Measurements from ENCODE around the gene GPR156.

GPR156 gene

DNA sequence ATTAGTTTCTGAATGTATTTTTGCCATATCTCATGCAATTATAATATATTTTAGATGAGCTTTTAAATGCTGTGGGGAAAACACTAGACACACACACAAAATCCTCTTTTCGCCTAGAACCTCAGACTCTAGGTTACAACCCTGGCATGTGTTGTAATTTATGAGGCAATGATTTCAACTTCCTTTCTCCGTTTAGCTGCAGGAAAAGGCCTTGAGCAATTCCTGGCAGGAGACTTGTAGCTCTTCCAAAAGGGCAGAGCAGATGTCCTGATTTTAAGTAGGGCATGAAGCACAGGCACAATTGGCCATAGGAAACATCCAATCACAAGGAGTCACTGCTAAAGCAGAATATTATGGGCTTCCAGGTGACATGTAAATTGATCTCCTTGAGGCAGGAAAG, 82.0 kb downstream of the GPR156 start:
- Histone ChIP-seq H3K27ac (ENCODE audit: poor library complexity, severe bottlenecking) (peak overlapping the region; percentile 21), H3K36me3 (ENCODE audit: low read depth) (no peaks in the 10 kb centered on the region), H3K4me3 (ENCODE audit: severe bottlenecking) (no peak overlapping the region), H3K9me3 (ENCODE audit: severe bottlenecking) (no peaks in the 10 kb centered on the region), H3K4me1 (ENCODE audit: insufficient read depth, poor library complexity, severe bottlenecking) (peaks cover 12% of the 10 kb centered on the region), H3K27me3 (ENCODE audit: insufficient read depth, poor library complexity, severe bottlenecking) (no peaks in the 10 kb centered on the region)
- TF ChIP-seq, protein P1, sequence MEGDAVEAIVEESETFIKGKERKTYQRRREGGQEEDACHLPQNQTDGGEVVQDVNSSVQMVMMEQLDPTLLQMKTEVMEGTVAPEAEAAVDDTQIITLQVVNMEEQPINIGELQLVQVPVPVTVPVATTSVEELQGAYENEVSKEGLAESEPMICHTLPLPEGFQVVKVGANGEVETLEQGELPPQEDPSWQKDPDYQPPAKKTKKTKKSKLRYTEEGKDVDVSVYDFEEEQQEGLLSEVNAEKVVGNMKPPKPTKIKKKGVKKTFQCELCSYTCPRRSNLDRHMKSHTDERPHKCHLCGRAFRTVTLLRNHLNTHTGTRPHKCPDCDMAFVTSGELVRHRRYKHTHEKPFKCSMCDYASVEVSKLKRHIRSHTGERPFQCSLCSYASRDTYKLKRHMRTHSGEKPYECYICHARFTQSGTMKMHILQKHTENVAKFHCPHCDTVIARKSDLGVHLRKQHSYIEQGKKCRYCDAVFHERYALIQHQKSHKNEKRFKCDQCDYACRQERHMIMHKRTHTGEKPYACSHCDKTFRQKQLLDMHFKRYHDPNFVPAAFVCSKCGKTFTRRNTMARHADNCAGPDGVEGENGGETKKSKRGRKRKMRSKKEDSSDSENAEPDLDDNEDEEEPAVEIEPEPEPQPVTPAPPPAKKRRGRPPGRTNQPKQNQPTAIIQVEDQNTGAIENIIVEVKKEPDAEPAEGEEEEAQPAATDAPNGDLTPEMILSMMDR (IDR thresholded peaks at IDR 0.05; ENCODE audit: poor library complexity, severe bottlenecking): no peak
- DNase-seq (ENCODE audit: low spot score): no peak
- ATAC-seq (ENCODE audit: low read depth): peak; percentile 71

DNA sequence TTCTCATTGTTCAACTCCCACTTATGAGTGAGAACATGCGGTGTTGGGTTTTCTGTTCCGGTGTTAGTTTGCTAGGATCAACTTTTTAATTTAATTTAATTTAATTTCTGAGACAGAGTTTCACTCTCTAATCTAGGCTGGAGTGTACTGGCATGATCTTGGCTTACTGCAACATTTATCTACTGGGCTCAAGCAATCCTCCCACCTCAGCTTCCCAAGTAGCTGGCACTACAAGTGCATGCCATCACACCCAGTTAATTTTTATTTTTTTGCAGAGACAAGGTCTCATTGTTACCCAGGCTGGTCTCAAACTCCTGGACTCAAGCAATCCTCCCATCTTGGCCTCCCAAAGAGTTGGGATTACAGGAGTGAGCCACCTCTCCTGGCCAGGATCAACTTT, 82.7 kb downstream of the GPR156 start:
- Histone ChIP-seq H3K4me1 (ENCODE audit: insufficient read depth, poor library complexity, severe bottlenecking) (peaks cover 12% of the 10 kb centered on the region), H3K36me3 (ENCODE audit: low read depth) (no peaks in the 10 kb centered on the region), H3K27me3 (ENCODE audit: insufficient read depth, poor library complexity, severe bottlenecking) (no peaks in the 10 kb centered on the region), H3K4me3 (ENCODE audit: severe bottlenecking) (no peak overlapping the region), H3K9me3 (ENCODE audit: severe bottlenecking) (no peaks in the 10 kb centered on the region), H3K27ac (ENCODE audit: poor library complexity, severe bottlenecking) (peak overlapping the region; percentile 21)
- DNase-seq (ENCODE audit: low spot score) (no peak), ATAC-seq (ENCODE audit: low read depth) (no peak)
- TF ChIP-seq, protein P1 (IDR thresholded peaks at IDR 0.05; ENCODE audit: poor library complexity, severe bottlenecking): no peak

DNA sequence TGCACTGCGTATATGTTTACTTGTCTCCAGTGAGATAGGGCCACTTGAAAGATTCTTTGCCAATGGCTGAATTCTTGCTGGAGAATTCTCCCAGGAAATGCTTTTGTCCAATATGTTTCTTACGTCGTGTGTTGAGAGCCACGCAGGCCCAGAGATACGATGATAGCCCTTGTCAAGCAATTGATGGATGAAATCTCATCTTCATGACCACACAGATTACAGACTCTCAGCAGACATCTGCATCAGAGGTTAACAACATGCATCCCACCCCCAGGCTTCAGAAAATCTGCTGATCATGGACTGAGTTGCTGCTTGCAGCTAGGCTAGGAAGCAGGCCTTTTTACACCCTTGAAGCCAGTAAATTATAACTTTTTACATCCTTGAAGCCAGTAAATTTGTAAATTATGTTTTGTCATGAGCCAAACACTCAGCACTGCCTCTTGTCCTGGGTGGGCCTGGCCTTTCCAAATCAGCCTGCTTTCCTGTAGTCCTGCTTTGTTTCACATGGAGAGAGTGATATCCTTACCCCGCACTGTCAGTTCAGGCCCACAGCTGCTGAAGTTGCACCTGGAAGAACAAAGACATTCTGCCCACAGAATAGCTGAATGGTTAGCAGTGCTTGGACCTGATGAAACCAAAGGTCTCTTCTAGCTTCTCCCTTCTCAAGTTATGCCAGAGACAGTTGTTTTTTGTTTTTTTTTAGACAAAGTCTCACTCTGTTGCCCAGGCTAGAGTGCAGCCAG, 84.4 kb downstream of the GPR156 start:
- Histone ChIP-seq H3K36me3 (ENCODE audit: low read depth) (no peaks in the 10 kb centered on the region), H3K9me3 (ENCODE audit: severe bottlenecking) (no peaks in the 10 kb centered on the region), H3K4me1 (ENCODE audit: insufficient read depth, poor library complexity, severe bottlenecking) (peaks cover 23% of the 10 kb centered on the region), H3K27ac (ENCODE audit: poor library complexity, severe bottlenecking) (no peak overlapping the region), H3K4me3 (ENCODE audit: severe bottlenecking) (no peak overlapping the region), H3K27me3 (ENCODE audit: insufficient read depth, poor library complexity, severe bottlenecking) (no peaks in the 10 kb centered on the region)
- ATAC-seq (ENCODE audit: low read depth) (no peak), DNase-seq (ENCODE audit: low spot score) (no peak)
- TF ChIP-seq, protein P1 (IDR thresholded peaks at IDR 0.05; ENCODE audit: poor library complexity, severe bottlenecking): no peak

DNA sequence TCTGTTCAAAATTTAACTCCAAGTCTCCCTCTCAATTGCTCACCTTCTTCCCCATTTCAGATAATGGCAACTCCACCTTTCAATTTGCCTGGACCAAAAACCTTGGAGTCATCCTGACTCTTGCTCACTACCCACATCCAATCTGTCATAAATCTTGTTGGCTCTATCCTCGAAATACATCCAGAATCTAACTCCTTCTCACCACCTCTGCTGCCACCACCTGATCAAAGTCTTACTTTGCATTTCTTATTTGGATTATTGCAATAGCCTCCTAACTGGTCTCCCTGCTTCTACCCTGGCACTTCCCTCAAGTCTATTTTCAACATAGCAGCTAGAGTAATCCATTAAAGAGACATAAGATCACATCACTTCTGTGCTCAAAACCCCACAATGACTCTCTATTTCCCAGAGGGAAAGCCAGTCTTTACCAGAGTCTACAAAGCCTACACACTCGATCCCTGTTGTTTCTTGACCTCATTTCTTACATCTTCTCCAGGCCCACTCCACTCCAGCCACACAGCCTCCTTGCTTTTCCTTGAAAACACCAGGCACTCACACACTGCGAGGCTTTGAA, 86.6 kb downstream of the GPR156 start:
- TF ChIP-seq, protein P1 (IDR thresholded peaks at IDR 0.05; ENCODE audit: poor library complexity, severe bottlenecking): peak; percentile 78
- Histone ChIP-seq H3K27me3 (ENCODE audit: insufficient read depth, poor library complexity, severe bottlenecking) (no peaks in the 10 kb centered on the region), H3K4me1 (ENCODE audit: insufficient read depth, poor library complexity, severe bottlenecking) (peaks cover 23% of the 10 kb centered on the region), H3K4me3 (ENCODE audit: severe bottlenecking) (no peak overlapping the region), H3K27ac (ENCODE audit: poor library complexity, severe bottlenecking) (no peak overlapping the region), H3K9me3 (ENCODE audit: severe bottlenecking) (no peaks in the 10 kb centered on the region), H3K36me3 (ENCODE audit: low read depth) (no peaks in the 10 kb centered on the region)
- DNase-seq (ENCODE audit: low spot score) (no peak), ATAC-seq (ENCODE audit: low read depth) (peak; percentile 72)

DNA sequence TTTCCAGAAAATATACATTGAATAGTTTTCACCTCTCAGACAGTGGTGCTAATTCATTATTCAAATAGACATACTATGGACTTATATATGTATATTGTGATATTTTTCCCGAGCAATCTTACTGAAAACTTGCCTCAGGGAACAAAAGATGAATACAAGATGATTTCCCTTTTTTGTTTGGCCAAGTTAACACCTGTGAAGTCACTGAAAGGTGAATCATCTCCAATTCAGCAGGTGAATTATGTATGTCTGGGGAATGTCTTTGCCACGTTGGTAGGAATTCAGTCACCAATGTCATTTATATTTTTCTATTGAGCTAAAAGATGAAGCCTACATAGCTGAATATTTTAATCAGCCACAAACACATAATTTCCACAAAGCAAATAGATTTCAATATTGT, 88.2 kb downstream of the GPR156 start:
- H3K36me3 ChIP-seq (ENCODE audit: low read depth): no peaks in the 10 kb centered on the region
- DNase-seq (ENCODE audit: low spot score) (no peak), ATAC-seq (ENCODE audit: low read depth) (peak; percentile 40; the same call in 1 of the 3 replicates)
- no peaks in the 10 kb centered on the region for H3K27me3 ChIP-seq (ENCODE audit: insufficient read depth, poor library complexity, severe bottlenecking)
- no peaks in the 10 kb centered on the region for H3K9me3 ChIP-seq (ENCODE audit: severe bottlenecking)
- H3K27ac ChIP-seq (ENCODE audit: poor library complexity, severe bottlenecking): no peak overlapping the region
- peaks cover 11% of the 10 kb centered on the region for H3K4me1 ChIP-seq (ENCODE audit: insufficient read depth, poor library complexity, severe bottlenecking)
- H3K4me3 ChIP-seq (ENCODE audit: severe bottlenecking): no peak overlapping the region
- TF ChIP-seq, protein P1 (IDR thresholded peaks at IDR 0.05; ENCODE audit: poor library complexity, severe bottlenecking): no peak

All from RWPE2 (cell line).